H1 (cell line): Measurements from ENCODE around the gene GSTCD. TPM values are rescaled to one million over a fixed set of nuclear protein-coding genes. Genes with fewer than 3 reads are reported as not detected.

Experiments used
- CTCF ChIA-PET: fragments of 300-600 bp; sonication (Branson Sonifier 250); formaldehyde crosslinking; loops from one replicate; lab custom pipeline; 2021; ENCODE audit not compliant: partially characterized antibody; lab: Charles Lee
- POLR2A ChIA-PET: fragments of 300-600 bp; sonication (Branson Sonifier 250); formaldehyde crosslinking; loops from one replicate; lab custom pipeline; 2021; ENCODE audit warnings: inconsistent platforms; ENCODE audit not compliant: partially characterized antibody; lab: Charles Lee
- DNase-seq, 2 experiments: peaks; one replicate each; pipeline versions ENCODE4 v3.0.0 to v3.0.0-alpha.2; 2010 to 2022; ENCODE audit warnings: low spot score in 2 of 2, low read depth in 1 of 2, mixed read lengths in 1 of 2
- FAIRE-seq: peaks from 2 replicates; lab custom pipeline; 2011; peaks lifted over from hg19 to GRCh38; lab: Jason Lieb, UNC
- H2AFZ ChIP-seq: 2 replicates; pipeline ENCODE4 v1.8.1; 2012; ENCODE audit warnings: low read length, inconsistent platforms
- H2AK5ac ChIP-seq: 2 replicates; pipeline ENCODE4 v1.6.1; 2013; ENCODE audit warnings: low read depth, low read length
- H2BK120ac ChIP-seq: replicated peaks from 2 replicates; pipeline ENCODE3; 2013; ENCODE audit warnings: low read depth, low read length, inconsistent platforms
- H2BK12ac ChIP-seq: 2 replicates; pipeline ENCODE4 v1.6.1; 2013; ENCODE audit warnings: low read depth, low read length
- H2BK15ac ChIP-seq: 2 replicates; pipeline ENCODE4 v1.6.1; 2013; ENCODE audit warnings: low read length
- H2BK20ac ChIP-seq: 2 replicates; pipeline ENCODE4 v1.6.1; 2013; ENCODE audit warnings: low read length
- H2BK5ac ChIP-seq: 2 replicates; pipeline ENCODE4 v1.6.1; 2013; ENCODE audit warnings: low read depth, low read length
- H3K14ac ChIP-seq: 2 replicates; pipeline ENCODE4 v1.6.1; 2013; ENCODE audit warnings: inconsistent platforms; ENCODE audit not compliant: insufficient read length
- H3K18ac ChIP-seq: 2 replicates; pipeline ENCODE4 v1.6.1; 2013; ENCODE audit warnings: low read length; ENCODE audit errors: extremely low read depth
- H3K23ac ChIP-seq: 2 replicates; pipeline ENCODE4 v1.6.1; 2013; ENCODE audit warnings: inconsistent platforms; ENCODE audit not compliant: insufficient read length
- H3K23me2 ChIP-seq: 2 replicates; pipeline ENCODE4 v1.6.1; 2013; ENCODE audit warnings: low read depth, low read length
- H3K27ac ChIP-seq: 2 replicates; pipeline ENCODE4 v1.6.1; 2011; ENCODE audit warnings: low read depth, low read length, inconsistent platforms
- H3K27me3 ChIP-seq, 4 experiments: replicated peaks in 1 of 4; 1 replicate in 1 of 4; 2 replicates in 3 of 4; pipeline versions ENCODE4 v1.6.1 to v1.8.1; 2011 to 2013; ENCODE audit warnings: low read length in 3 of 4, mild to moderate bottlenecking in 3 of 4, inconsistent platforms in 2 of 4, mixed read lengths in 2 of 4, moderate library complexity in 1 of 4; ENCODE audit not compliant: control insufficient read depth in 3 of 4, insufficient read depth in 3 of 4; ENCODE audit errors: extremely low read depth in 1 of 4
- H3K36me3 ChIP-seq, 4 experiments: 2 replicates each; pipeline versions ENCODE4 v1.6.1 to v1.8.1; 2011 to 2013; ENCODE audit warnings: mild to moderate bottlenecking in 4 of 4, low read length in 3 of 4, moderate library complexity in 2 of 4, control low read depth in 1 of 4, inconsistent platforms in 1 of 4; ENCODE audit not compliant: insufficient read depth in 4 of 4, control insufficient read depth in 2 of 4
- H3K4ac ChIP-seq: replicated peaks from 2 replicates; pipeline ENCODE3; 2013; ENCODE audit warnings: low read length, low read depth, mixed read lengths, inconsistent platforms; ENCODE audit not compliant: insufficient read length
- H3K4me1 ChIP-seq, 4 experiments: replicated peaks in 1 of 4; 1 replicate in 1 of 4; 2 replicates in 3 of 4; pipeline versions ENCODE4 v1.6.1 to v1.8.1; 2011 to 2013; ENCODE audit warnings: low read length in 3 of 4, inconsistent platforms in 2 of 4, mixed read lengths in 1 of 4; ENCODE audit not compliant: insufficient read depth in 4 of 4, control insufficient read depth in 3 of 4
- H3K4me2 ChIP-seq, 2 experiments: 2 replicates each; pipeline versions ENCODE4 v1.6.1 to v1.8.1; 2011 to 2013; ENCODE audit warnings: low read depth in 2 of 2, low read length in 2 of 2, control low read depth in 1 of 2, inconsistent platforms in 1 of 2, mild to moderate bottlenecking in 1 of 2; ENCODE audit not compliant: insufficient read depth in 1 of 2
- H3K4me3 ChIP-seq, 4 experiments: fragments of 200-600, 300-600 bp in 1 of 4; sonication (generic), shearing (Covaris generic), sonication (Bioruptor Twin) in 1 of 4; 2 replicates each; pipeline versions ENCODE4 v1.5.1 to v1.8.1; 2011 to 2016; ENCODE audit warnings: low read length in 4 of 4, low read depth in 3 of 4, control low read depth in 2 of 4, inconsistent platforms in 2 of 4, mild to moderate bottlenecking in 2 of 4, mixed read lengths in 1 of 4, moderate library complexity in 1 of 4; ENCODE audit not compliant: insufficient read depth in 2 of 4; ENCODE audit errors: extremely low read depth in 1 of 4
- H3K56ac ChIP-seq: replicated peaks from 2 replicates; pipeline ENCODE3; 2013; ENCODE audit warnings: low read depth, mild to moderate bottlenecking, mixed read lengths, low read length, inconsistent platforms; ENCODE audit not compliant: insufficient read length
- H3K79me1 ChIP-seq: 2 replicates; pipeline ENCODE4 v1.6.1; 2013; ENCODE audit warnings: low read depth, low read length, control low read depth
- H3K79me2 ChIP-seq, 2 experiments: 2 replicates each; pipeline versions ENCODE4 v1.6.1 to v1.8.1; 2012 to 2013; ENCODE audit warnings: low read length in 2 of 2, mild to moderate bottlenecking in 2 of 2, inconsistent platforms in 1 of 2; ENCODE audit not compliant: insufficient read depth in 2 of 2, control insufficient read depth in 1 of 2
- H3K9ac ChIP-seq, 4 experiments: replicated peaks in 1 of 4; 1 replicate in 1 of 4; 2 replicates in 3 of 4; pipeline versions ENCODE4 v1.6.1 to v1.8.1; 2011 to 2013; ENCODE audit warnings: low read depth in 3 of 4, low read length in 3 of 4, control low read depth in 2 of 4, mild to moderate bottlenecking in 2 of 4, moderate library complexity in 2 of 4, inconsistent platforms in 1 of 4; ENCODE audit errors: extremely low read depth in 1 of 4
- H3K9me3 ChIP-seq, 2 experiments: 2 replicates each; pipeline versions ENCODE4 v1.6.1 to v1.8.1; 2012 to 2013; ENCODE audit warnings: mild to moderate bottlenecking in 2 of 2, moderate library complexity in 2 of 2, control low read depth in 1 of 2, inconsistent platforms in 1 of 2, low read depth in 1 of 2, low read length in 1 of 2, mixed read lengths in 1 of 2; ENCODE audit not compliant: insufficient read depth in 2 of 2
- H4K20me1 ChIP-seq, 2 experiments: replicated peaks in 1 of 2; 2 replicates each; pipeline versions ENCODE3 to v1.8.1; 2011 to 2013; ENCODE audit warnings: inconsistent platforms in 2 of 2, low read length in 2 of 2, mild to moderate bottlenecking in 1 of 2; ENCODE audit not compliant: insufficient read depth in 2 of 2, control insufficient read depth in 1 of 2
- H4K5ac ChIP-seq: 2 replicates; pipeline ENCODE4 v1.6.1; 2013; ENCODE audit warnings: low read length, low read depth, mixed read lengths, inconsistent platforms; ENCODE audit not compliant: insufficient read length
- H4K8ac ChIP-seq: 2 replicates; pipeline ENCODE4 v1.8.0; 2013; ENCODE audit warnings: mild to moderate bottlenecking, moderate library complexity, low read length, inconsistent platforms; ENCODE audit not compliant: insufficient read depth; ENCODE audit errors: extremely low read depth
- H4K91ac ChIP-seq: replicated peaks from 2 replicates; pipeline ENCODE3; 2013; ENCODE audit warnings: low read length, mixed read lengths, inconsistent platforms; ENCODE audit not compliant: insufficient read length
- BACH1 ChIP-seq: IDR thresholded peaks from 2 replicates; pipeline ENCODE4 v1.6.1; 2012; ENCODE audit warnings: low read length, improper control_type of control experiment
- CTBP2 ChIP-seq: IDR thresholded peaks from 2 replicates; pipeline ENCODE4 v1.7.0; 2011; ENCODE audit warnings: borderline replicate concordance, mild to moderate bottlenecking, moderate library complexity, mixed read lengths, low read length; ENCODE audit not compliant: insufficient read depth, insufficient read length
- GABPA ChIP-seq: IDR thresholded peaks from 2 replicates; pipeline ENCODE4 v1.6.1; 2011; ENCODE audit warnings: mild to moderate bottlenecking, low read length, moderate library complexity, borderline replicate concordance; ENCODE audit not compliant: insufficient read depth
- JUN ChIP-seq: IDR thresholded peaks from 2 replicates; pipeline ENCODE4 v1.6.1; 2011; ENCODE audit warnings: low read depth, mild to moderate bottlenecking, improper control_type of control experiment, low read length
- NANOG ChIP-seq: IDR thresholded peaks from 2 replicates; pipeline ENCODE4 v1.6.1; 2011; ENCODE audit warnings: low read length, low read depth, mild to moderate bottlenecking, inconsistent platforms; ENCODE audit not compliant: insufficient read depth, poor library complexity, severe bottlenecking
- NRF1 ChIP-seq: IDR thresholded peaks from 2 replicates; pipeline ENCODE4 v1.6.1; 2011; ENCODE audit warnings: mild to moderate bottlenecking, low read depth, low read length, improper control_type of control experiment
- PHF8 ChIP-seq: fragments of 200-600 bp; sonication (generic); conservative IDR thresholded peaks from 2 replicates; pipeline ENCODE4 v1.7.1; 2012; ENCODE audit warnings: low read depth, mild to moderate bottlenecking, inconsistent platforms, low read length, moderate library complexity
- RBBP5 ChIP-seq: IDR thresholded peaks from 2 replicates; pipeline ENCODE4 v1.7.1; 2012; ENCODE audit warnings: low read depth, mild to moderate bottlenecking, inconsistent platforms, low read length, moderate library complexity, borderline replicate concordance
- SIN3A ChIP-seq, 2 experiments: IDR thresholded peaks in 1 of 2; conservative IDR thresholded peaks in 1 of 2; 2 replicates each; pipeline ENCODE4 v1.6.1; 2011 to 2012; ENCODE audit warnings: low read length in 2 of 2, improper control_type of control experiment in 1 of 2, low read depth in 1 of 2, mild to moderate bottlenecking in 1 of 2
- SP1 ChIP-seq: IDR thresholded peaks from 2 replicates; pipeline ENCODE4 v1.6.1; 2011; ENCODE audit warnings: low read depth, low read length
- SP2 ChIP-seq: IDR thresholded peaks from 2 replicates; pipeline ENCODE4 v1.6.1; 2012; ENCODE audit warnings: mild to moderate bottlenecking, low read length, inconsistent platforms
- SP4 ChIP-seq: IDR thresholded peaks from 2 replicates; pipeline ENCODE4 v1.6.1; 2012; ENCODE audit warnings: low read length, inconsistent platforms
- TAF1 ChIP-seq: IDR thresholded peaks from 2 replicates; pipeline ENCODE4 v1.6.1; 2011; ENCODE audit warnings: mild to moderate bottlenecking, low read depth, low read length
- ZNF274 ChIP-seq: IDR thresholded peaks from 2 replicates; pipeline ENCODE4 v1.7.0; 2012; ENCODE audit warnings: low read length, borderline replicate concordance; ENCODE audit errors: extremely low read depth
- WGBS, 2 experiments: shearing (Covaris generic) in 1 of 2; methylation state at CpG; one replicate each; pipeline versions ENCODE4 v1.1.6 to v1.1.7; 2013 to 2015; ENCODE audit warnings: low lambda C conversion rate in 2 of 2, mixed read lengths in 2 of 2, inconsistent platforms in 1 of 2, low coverage in 1 of 2, missing lambda C conversion rate in 1 of 2; ENCODE audit not compliant: insufficient replicate concordance in 2 of 2, insufficient coverage in 1 of 2, insufficient read length in 1 of 2; ENCODE audit errors: extremely low coverage in 1 of 2, missing lambda C conversion rate in 1 of 2; 5-methylcytosine and 5-hydroxymethylcytosine counted together
- polyA plus RNA-seq, 7 experiments: library from polyadenylated mRNA; depleted of rRNA in 3 of 7; stranded (reverse) in 5 of 7; unstranded in 2 of 7; fragments of >200 nt in 5 of 7; fragments of 200-250 nt in 2 of 7; gene quantifications; 1 replicate in 5 of 7; 2 replicates in 1 of 7; 4 replicates in 1 of 7; pipeline versions ENCODE4 v1.2.1 to v1.2.3, GENCODE V29; 2011 to 2013; ENCODE audit warnings: missing spikeins in 2 of 7, mixed read lengths in 2 of 7
- total RNA-seq: library from RNA; stranded (reverse); fragmentation: NEBNext Ultra II Directional; extraction: Animal tissue kit (Norgen Biotek cat#: 25700); gene quantifications from 2 replicates; pipeline ENCODE4 v1.2.1, GENCODE V29; 2021

The GSTCD gene
- total and polyA plus RNA-seq, 2 of the 8 experiments (the other 6 are each of a cell fraction or from before 2014, with no cell fraction given) = 8.5 to 24.6 TPM

- Histone ChIP-seq H2BK5ac (no peak overlapping the region), H2BK12ac (no peak overlapping the region), H2BK120ac (no peak overlapping the region), H3K4ac (no peak overlapping the region), H4K5ac (no peak overlapping the region), H3K79me1 (0 out of 2 replicates have a peak, but pooled peaks cover 3% of the 10 kb centered on the region), H2AFZ (peak overlapping the region; percentile 85), H3K4me3 (peak overlapping the region; percentile 89 to 93 (median 92)), H3K79me2 (peaks cover 0 to 44% of the 10 kb centered on the region in 2 experiments; a peak in 3 of 4 replicates), H4K91ac (no peak overlapping the region), H3K23me2 (peaks cover 2% of the 10 kb centered on the region), H2BK15ac (no peak overlapping the region), H3K4me1 (0 out of 7 replicates have a peak, but pooled peaks cover 0 to 2% (median under 1%) of the 10 kb centered on the region in 4 experiments), H2AK5ac (no peak overlapping the region), H3K27ac (no peak overlapping the region; the same call in 1 of the 2 replicates), H4K8ac (no peak overlapping the region), H3K56ac (no peak overlapping the region), H3K4me2 (peak overlapping the region; percentile 70 to 78), H3K9me3 (no peaks in the 10 kb centered on the region), H3K27me3 (no peaks in the 10 kb centered on the region), H4K20me1 (peaks cover 0 to 6% of the 10 kb centered on the region in 2 experiments), H3K18ac (no peak overlapping the region), H3K9ac (peak overlapping the region; percentile 50 to 91 (median 84)), H3K36me3 (no peaks in the 10 kb centered on the region; a peak in 1 of 8 replicates), H3K23ac (no peak overlapping the region), H3K14ac (no peak overlapping the region), H2BK20ac (no peak overlapping the region)
- no peak for FAIRE-seq
- DNase-seq = no peak
- 45% methylated on average over 7 of the region's 7 CpGs; no CpG with 5 or more reads in 1 of the 2 experiments for whole genome bisulfite sequencing, 2 experiments
- CTCF ChIA-PET = no interaction called here
- POLR2A ChIA-PET = interaction anchor here (0.9 to 1.2 kb wide), 2 partner anchors 9 to 59 kb away, joined by 5 read pairs; no protein-coding TSS in a partner anchor
- TF ChIP-seq SP4 (no peak), RBBP5 (no peak), BACH1 (no peak), NRF1 (no peak), PHF8 (no peak), GABPA (no peak), ZNF274 (no peak), SP1 (no peak), CTBP2 (no peak), TAF1 (no peak), JUN (no peak), NANOG (no peak), SP2 (no peak), SIN3A (conservative IDR thresholded peaks at IDR 0.05 in 1 of 2, IDR thresholded peaks at IDR 0.05 in 1 of 2; ENCODE audit: low read depth in 1 of 2, low read length in 2 of 2) (no peak)
Measured at GRCh38 chr4:105707782-105708180, 803 bp upstream of the GSTCD start.
